Measurements from ENCODE around the gene SPAG16.

DNA sequence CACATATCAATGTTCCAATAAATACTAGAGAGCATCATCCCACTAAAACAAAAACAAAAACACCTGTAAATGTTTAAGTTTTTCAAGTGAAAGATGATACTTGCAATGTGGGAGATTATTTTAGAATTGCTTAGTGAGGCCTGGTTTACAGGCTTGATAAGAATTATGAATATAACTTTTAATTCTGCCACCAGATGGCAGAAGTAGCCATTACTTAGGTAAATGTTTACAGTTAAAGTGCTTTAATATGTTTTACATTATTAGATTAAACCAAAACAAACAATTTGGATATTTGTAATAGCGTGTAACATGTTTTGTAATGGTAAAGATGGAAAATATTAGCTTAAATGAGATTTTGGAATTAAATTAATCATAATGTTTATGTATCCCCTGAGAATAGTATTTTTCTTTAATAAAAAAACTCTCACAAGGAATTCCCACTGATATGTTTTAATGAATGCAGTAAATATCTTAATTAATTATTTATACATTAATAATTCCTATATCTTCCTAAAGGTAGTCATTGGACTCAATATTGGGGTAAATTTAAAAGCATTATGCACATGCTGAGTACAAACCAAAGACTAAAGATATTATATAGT lies 522.0 kb downstream of the SPAG16 start:
- no peak for TF ChIP-seq GATA2 (IDR thresholded peaks at IDR 0.05; ENCODE audit: low read depth, low read length)
- no peak for TF ChIP-seq GATA3 (IDR thresholded peaks at IDR 0.05; ENCODE audit: low read depth, low read length)

All from SH-SY5Y (cell line).